NCI-H2227 (cell line): Measurements from ENCODE around the gene NLRP3.
A peak's percentile ranks its signal among the peaks of the same experiment; 100 is the strongest.

Experiments
- DNase-seq: peaks from one replicate; lab custom pipeline; 2025; ENCODE audit not compliant: unreplicated experiment; lab: John Stamatoyannopoulos, UW

NLRP3 gene

DNA sequence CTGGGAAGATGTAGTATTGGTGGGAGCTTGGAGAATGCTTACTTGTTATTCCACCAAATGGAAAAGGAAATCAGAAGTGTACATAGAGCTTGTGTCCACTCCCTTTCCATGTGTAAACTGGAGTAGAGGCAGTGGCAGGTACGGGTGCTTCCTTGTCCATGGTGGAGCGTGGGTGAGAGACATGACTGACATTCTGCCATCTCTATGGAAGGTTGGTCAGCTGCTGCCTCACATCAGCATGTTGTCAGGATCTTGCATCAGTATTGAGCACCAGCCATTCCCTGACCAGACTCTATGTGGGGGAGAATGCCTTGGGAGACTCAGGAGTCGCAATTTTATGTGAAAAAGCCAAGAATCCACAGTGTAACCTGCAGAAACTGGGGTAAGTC lies 19.8 kb downstream of the NLRP3 start:
- no peak for DNase-seq

DNA sequence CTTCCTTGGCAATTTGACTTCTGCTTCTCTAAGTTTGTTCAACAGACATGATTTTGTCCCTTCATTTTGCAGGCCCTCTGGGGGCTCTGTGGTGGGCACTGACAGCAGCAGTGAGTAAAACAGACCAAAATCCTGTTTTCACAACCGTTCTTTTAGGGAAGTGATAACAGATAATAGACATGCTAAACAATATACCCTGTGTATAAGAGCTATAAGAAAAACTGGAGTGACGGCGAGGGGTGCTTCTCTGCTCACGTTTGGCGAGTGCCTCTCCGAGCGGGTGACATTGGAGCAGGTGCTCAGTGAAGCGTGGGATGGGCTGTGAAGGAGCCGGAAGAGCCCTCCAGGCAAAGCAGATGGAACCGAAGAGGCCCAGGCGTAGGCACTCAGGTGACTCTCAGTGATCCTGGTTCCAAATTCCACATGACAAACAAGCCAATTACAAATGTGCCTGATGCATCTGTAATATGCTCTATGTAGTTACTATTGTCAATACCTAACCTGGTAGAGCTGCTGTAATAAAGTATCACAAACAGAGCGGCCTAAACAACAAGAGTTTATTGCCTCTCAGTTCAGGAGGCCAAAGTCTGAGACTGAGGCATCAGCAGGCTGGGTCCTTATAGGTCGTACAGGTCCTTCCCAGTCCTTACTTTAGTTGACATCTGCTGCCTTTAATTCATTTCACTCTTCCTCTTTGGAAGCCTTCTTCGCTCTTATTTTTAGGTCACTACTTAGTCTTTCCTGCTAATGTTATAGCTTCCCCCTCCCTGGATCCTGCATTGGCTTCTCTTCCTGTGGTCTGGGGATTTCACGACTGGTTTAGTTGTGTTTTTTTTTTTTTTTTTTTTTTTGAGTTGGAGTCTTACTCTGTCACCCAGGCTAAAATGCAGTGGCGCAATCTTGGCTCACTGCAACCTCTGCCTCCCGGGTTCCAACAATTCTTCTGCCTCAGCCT lies 21.9 kb downstream of the NLRP3 start:
- no peak for DNase-seq

DNA sequence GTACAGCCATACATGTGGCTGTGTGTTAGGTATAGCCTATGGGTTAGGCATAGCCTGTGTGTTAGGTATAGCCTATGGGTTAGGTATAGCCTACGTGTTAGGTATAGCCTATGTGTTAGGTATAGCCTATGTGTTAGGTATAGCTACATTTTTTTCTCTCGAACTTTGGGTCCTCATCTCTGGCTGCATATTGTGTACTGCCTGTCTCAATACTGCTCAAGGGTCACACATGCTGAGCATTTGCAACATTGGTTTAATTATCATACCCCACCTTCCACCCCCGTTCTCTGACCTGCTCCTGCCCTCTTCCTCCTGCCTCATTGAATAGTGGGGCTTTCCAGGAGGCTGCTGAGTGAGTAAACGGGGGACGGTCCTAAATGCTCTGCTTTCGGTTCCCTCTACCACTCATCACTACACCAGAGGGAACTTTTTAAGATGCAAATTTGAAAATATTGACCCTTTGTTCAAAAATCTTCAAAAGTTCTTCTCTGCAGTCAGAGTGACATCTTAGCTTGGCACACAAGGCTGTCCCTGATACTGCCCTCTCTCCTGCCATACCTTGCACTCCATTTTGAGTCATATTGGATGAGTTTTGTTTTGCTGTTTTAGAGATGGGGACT lies 24.1 kb downstream of the NLRP3 start:
- DNase-seq = no peak

- no peak for DNase-seq
These were observed 25.6 kb downstream of the NLRP3 start for GRCh38 chr1:247441606-247442005.

- no peak for DNase-seq
These were observed 26.2 kb downstream of the NLRP3 start for GRCh38 chr1:247442164-247442563.

DNA sequence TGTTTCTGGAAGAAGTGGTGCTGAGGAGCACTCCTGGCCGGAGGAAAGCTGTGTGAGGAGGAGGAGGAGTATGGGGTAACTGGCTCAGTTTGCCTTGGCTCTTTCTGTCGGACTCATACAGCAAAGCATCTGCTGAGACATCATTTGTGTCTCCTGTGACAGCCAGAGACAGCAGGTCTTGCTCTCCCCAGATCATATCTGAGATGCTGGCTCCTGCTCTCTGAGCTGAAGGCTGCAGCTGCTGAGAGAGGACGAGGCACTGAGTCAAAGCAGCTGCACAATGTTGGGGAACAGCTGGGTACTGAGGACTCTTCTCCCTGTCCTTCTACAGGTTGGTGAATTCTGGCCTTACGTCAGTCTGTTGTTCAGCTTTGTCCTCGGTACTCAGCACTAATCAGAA lies 27.7 kb downstream of the NLRP3 start:
- no peak for DNase-seq

DNA sequence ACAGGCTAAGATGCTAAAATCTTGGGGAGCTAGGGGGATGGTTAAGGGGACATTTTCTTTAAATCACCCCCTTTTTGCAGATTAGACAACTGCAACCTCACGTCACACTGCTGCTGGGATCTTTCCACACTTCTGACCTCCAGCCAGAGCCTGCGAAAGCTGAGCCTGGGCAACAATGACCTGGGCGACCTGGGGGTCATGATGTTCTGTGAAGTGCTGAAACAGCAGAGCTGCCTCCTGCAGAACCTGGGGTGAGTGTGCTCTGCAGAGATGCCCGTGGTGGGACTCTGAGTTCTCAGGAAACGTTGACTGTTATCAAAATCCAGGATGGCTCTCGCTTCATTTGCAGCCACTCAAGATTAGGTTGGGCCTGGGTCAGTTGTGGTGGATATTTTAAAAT lies 28.6 kb downstream of the NLRP3 start:
- no peak for DNase-seq

DNA sequence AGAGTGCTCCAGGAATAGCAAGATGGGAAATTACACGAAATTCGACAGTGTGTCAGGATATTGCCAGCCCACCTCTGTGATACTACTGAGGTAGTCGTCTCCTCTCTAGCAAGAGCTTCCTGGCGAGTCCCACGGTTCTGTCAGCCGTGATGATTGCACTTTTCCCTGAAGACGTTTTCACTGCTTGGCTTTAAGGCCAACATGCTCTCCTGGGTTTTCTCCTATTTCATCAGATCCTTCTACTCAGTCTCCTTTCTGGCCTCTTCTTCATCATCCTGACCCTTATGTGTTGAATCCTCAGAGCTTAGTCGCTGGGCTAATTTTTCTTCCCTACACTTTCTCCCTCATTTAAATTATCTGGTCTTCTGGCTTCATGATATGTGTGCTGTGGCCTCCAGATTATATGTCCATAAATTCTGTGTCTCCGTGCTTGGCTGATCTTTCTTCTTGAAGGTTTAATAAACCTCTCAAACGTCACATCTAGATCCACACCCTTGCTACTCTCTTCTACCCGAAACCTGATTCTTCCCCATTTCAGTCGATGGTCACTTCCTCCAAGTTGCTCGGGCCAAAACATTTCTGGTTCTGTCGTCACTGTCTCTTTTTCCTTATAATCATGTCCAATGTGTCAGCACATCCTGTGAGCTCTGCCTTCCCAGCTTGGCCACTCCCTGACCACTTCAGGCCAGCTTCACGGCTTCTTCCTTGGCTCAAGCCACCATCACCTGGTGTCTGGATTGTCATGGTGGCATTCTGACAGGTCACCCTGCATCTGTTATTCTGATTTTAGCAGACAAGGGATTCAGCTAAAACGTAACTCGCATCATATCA lies 29.8 kb downstream of the NLRP3 start:
- DNase-seq = no peak

DNA sequence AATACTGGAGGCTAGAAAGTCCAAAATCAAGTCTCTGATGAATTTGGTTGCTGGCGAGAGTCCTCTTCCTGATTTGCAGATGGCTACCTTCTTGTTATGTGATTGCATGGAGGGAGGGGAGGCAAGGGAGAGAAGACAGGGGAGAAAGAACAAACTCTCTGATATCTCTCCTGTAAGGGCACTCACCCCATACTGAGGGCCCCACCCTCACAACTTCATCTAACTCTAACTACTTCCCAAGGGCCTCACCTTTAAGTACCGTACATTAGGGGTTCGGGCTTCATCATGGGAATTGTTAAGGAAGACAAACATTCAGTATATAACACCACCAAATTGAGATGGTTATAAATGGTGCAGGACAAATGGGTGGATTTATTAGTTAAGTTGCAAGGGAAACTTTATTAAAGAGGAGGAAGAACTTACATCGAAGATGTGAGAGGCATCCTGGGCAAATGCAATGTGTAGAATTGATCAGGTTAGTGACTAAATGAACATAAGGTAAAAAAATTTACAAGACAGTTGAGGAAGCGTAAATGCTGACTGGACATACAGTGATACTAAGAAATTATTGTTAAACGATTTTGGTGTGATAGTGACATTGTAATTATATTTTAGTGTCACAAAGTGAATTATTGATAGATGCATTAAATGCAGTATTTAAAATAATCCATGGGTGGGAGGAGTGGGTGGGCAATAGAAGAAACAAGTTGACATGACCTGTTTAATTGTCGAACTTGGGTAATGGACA lies 31.4 kb downstream of the NLRP3 start:
- DNase-seq = no peak

- DNase-seq = peak; percentile 73
These were observed 32.3 kb downstream of the NLRP3 start for GRCh38 chr1:247448107-247448791.

GRCh38 chr1:247451388-247452010 lies 35.5 kb downstream of the NLRP3 start:
- DNase-seq = no peak

DNA sequence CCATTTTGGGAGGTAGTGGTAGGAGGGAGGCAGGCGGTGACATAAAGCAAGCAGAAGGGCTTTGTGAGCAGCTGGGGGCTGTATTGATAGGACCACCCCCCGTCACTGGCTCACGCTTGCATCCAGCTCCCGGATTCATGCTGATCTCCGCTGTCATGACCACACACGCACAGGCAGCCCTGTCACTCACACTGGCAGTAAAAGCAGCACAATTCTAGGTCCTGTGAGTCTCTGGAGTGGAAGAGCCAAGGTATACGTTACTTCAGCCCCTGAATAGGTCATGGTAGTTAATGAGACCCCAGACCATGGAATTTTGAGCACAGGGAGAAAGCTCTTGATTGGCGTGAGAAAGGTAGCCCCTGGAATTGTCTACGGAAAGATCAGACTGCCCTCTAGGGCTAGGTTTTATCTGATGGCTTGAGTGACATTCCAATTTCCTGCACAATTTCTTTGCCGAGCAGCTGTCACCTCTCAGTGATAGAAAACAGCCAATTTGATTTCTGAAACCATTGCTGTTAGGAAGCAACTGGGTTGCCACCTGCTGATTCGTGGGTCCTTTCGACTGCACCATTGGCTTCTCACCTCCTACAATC lies 36.6 kb downstream of the NLRP3 start:
- no peak for DNase-seq

GRCh38 chr1:247453245-247453644 lies 37.3 kb downstream of the NLRP3 start:
- DNase-seq = no peak

GRCh38 chr1:247453997-247454396 lies 38.0 kb downstream of the NLRP3 start:
- no peak for DNase-seq

- no peak for DNase-seq
These were observed 40.0 kb downstream of the NLRP3 start for GRCh38 chr1:247456021-247456420.

DNA sequence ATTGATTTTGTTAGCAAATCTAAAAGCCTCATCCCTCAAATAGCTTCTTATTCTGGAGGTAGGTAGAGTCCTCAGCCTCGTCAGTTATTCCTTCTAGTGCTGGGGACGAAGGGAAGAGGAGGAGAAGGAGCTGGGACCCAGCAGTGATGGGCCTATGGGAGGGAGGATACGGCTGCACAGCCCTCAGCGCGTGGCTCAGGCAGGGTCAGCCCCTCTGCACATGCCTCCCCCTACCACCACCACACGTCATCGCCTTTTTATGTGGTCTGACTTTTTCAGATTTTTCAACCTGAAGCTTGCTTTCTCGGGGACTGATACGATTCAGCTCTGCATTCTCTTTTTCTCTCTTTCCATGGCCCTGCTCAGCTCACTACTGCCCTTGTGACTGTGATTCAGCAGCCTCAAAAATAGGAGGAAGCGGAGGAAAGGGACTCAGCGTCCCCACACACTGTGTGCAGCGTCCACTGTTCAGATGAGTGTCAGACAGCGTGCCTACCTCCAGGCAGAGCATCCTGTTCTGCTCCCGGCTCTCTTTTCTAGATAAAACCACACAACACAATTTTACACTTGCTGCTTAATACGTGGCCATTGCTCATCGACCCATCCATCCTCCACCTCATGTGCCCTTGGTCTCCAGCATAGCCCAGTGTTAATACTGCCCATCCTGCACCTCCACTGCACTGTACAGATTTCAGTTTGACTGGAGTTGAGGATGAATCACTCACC lies 41.1 kb downstream of the NLRP3 start:
- no peak for DNase-seq

- DNase-seq = no peak
These were observed 43.5 kb downstream of the NLRP3 start for GRCh38 chr1:247459507-247459906.

DNA sequence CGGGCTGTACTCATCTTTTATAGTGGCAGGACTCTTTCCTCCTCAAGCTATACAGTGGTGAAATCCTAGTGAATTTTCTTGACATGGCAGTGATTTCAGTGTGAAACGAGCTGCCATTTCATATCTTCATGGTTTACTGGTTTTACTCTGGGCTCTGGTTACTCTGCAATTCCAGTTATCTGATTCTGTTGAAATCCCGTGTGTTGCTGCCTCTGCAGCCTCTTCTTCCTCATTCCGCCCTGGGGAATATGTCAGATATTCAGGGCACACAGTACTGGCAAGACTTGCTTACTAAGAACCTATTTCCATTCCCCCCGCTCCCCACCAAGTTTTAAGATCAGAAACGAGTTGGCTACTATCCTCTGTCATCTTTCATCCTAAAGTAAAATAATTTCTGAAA lies 49.8 kb downstream of the NLRP3 start:
- no peak for DNase-seq

GRCh38 chr1:247467129-247467528 lies 51.2 kb downstream of the NLRP3 start:
- DNase-seq = no peak
